ENCODE data around the gene FAAP20. TPM values are rescaled to one million over a fixed set of nuclear protein-coding genes. Genes with fewer than 3 reads are reported as not detected.

Gene FAAP20
- total RNA-seq, 1 experiment from 2014 or later, result 112 TPM

GRCh38 chr1:2213576-2214505, 19.3 kb upstream of the FAAP20 start:
- BruUV-seq (replicated peaks), result no TSS peak
- H3K9ac ChIP-seq (ENCODE audit: low read length), result peak overlapping the region; percentile 83

More at GRCh38 chr1:2213576-2214505, 19.3 kb upstream of the FAAP20 start:
- Histone ChIP-seq H3K4me2 (ENCODE audit: low read length) (peak overlapping the region; percentile 99), H3K27ac (ENCODE audit: low read depth, low read length) (peak overlapping the region; percentile 87), H3K36me3 (ENCODE audit: control insufficient read depth in 1 of 2, insufficient read depth in 2 of 2, low read length in 2 of 2) (no peaks in the 10 kb centered on the region), H4K20me1 (ENCODE audit: insufficient read depth) (no peaks in the 10 kb centered on the region), H3K9me2 (ENCODE audit: insufficient read depth) (no peaks in the 10 kb centered on the region), H2AFZ (ENCODE audit: low read depth, low read length, poor library complexity, severe bottlenecking) (no peak overlapping the region), H3K9me3 (ENCODE audit: control insufficient read depth in 1 of 2, insufficient read depth in 1 of 2, low read depth in 1 of 2, low read length in 2 of 2) (no peaks in the 10 kb centered on the region), H3K27me3 (ENCODE audit: insufficient read depth, low read length) (no peaks in the 10 kb centered on the region), H3K4me1 (ENCODE audit: control insufficient read depth in 1 of 2, insufficient read depth in 2 of 2, low read length in 2 of 2) (peaks cover 15 to 24% of the 10 kb centered on the region in 2 experiments), H3K4me3 (replicated peaks in 1 of 2; ENCODE audit: low read depth in 1 of 2, low read length in 2 of 2) (no peak overlapping the region), H3K79me2 (ENCODE audit: insufficient read depth, low read length) (no peaks in the 10 kb centered on the region)
- ChIA-PET CTCF (no interaction called here), POLR2A (no interaction called here), RAD21 (ENCODE audit: low non-redundant PET in 1 of 2, low total read pairs in 2 of 2, uncharacterized antibody in 2 of 2, unreplicated experiment in 2 of 2) (no interaction called here)
- intact Hi-C loops (cut with micrococcal nuclease), result no loop called here
- no peak for DNase-seq (ENCODE audit: low read depth, low spot score)
- no peak for ATAC-seq
- TF ChIP-seq POLR2A (IDR thresholded peaks at IDR 0.05; ENCODE audit: borderline replicate concordance, extremely low read depth, insufficient read depth, insufficient read length), result no peak
- TF ChIP-seq CTCF (IDR thresholded peaks at IDR 0.05 in 2 of 3, conservative IDR thresholded peaks at IDR 0.05 in 1 of 3; ENCODE audit: borderline replicate concordance in 1 of 3, insufficient read depth in 1 of 3, low read depth in 2 of 3, low read length in 2 of 3), result no peak
- TF ChIP-seq POLR2AphosphoS5 (IDR thresholded peaks at IDR 0.05; ENCODE audit: low read depth, low read length), result no peak
- TF ChIP-seq EGR1 (IDR thresholded peaks at IDR 0.05; ENCODE audit: low read depth), result no peak
- no peak for TF ChIP-seq EZH2phosphoT487 (IDR thresholded peaks at IDR 0.05; ENCODE audit: borderline replicate concordance)
- TF ChIP-seq CEBPB (IDR thresholded peaks at IDR 0.05; ENCODE audit: low read depth), result no peak
- no peak for TF ChIP-seq ZFX (IDR thresholded peaks at IDR 0.05)
- TF ChIP-seq SIN3A (IDR thresholded peaks at IDR 0.05; ENCODE audit: low read depth), result no peak
- no peak for TF ChIP-seq REST (IDR thresholded peaks at IDR 0.05; ENCODE audit: low read depth)
- TF ChIP-seq ZBTB33 (IDR thresholded peaks at IDR 0.05; ENCODE audit: extremely low read depth, insufficient replicate concordance, low read length), result no peak
- no peak for TF ChIP-seq ELF1 (IDR thresholded peaks at IDR 0.05; ENCODE audit: borderline replicate concordance, low read depth)
- no peak for TF ChIP-seq RAD21 (IDR thresholded peaks at IDR 0.05; ENCODE audit: low read depth)
- no peak for TF ChIP-seq YY1 (IDR thresholded peaks at IDR 0.05; ENCODE audit: extremely low read depth, insufficient replicate concordance, low read depth, low read length)
- TF ChIP-seq TCF7L2 (IDR thresholded peaks at IDR 0.05; ENCODE audit: borderline replicate concordance, extremely low read depth, insufficient read depth, insufficient read length), result no peak
